Hepatocyte (in vitro differentiated cells): ENCODE data around the gene ABCA1.

Experiments
- EZH2 ChIP-seq: fragments of 200-600 bp; sonication (generic); IDR thresholded peaks from 2 replicates; pipeline ENCODE4 v1.6.1; 2016; ENCODE audit warnings: antibody characterized with exemption, mild to moderate bottlenecking, borderline replicate concordance
- EZH2phosphoT487 ChIP-seq: fragments of 200-600 bp; sonication (generic); IDR thresholded peaks from one replicate; pipeline ENCODE4 v1.6.1; 2018; ENCODE audit warnings: antibody characterized with exemption, mild to moderate bottlenecking, low read depth, moderate library complexity; ENCODE audit not compliant: unreplicated experiment, severe bottlenecking
- TF ChIP-seq, protein P1 (sequence below): fragments of 200-600 bp; sonication (generic); IDR thresholded peaks from 2 replicates; pipeline ENCODE4 v1.5.1; 2016; ENCODE audit warnings: antibody characterized with exemption, mild to moderate bottlenecking; ENCODE audit not compliant: poor library complexity

DNA sequence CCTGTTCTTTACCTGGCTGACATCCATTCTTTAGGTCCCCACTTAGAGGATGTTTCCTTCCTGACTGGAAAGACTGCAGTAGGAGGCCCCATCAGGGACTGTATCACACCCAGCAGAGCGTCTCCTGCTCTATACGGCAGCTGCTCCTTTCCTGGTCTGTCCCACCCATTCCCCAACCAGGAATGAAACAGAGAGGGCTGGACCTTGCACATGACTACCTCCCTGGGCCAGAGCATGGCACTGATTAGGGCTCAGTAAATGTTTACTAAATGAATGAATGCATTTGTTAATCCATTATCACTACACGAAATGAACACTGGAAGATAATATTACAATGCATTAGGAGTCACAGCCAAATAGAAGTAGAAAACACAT lies 76.4 kb downstream of the ABCA1 start:
- TF ChIP-seq, protein P1, sequence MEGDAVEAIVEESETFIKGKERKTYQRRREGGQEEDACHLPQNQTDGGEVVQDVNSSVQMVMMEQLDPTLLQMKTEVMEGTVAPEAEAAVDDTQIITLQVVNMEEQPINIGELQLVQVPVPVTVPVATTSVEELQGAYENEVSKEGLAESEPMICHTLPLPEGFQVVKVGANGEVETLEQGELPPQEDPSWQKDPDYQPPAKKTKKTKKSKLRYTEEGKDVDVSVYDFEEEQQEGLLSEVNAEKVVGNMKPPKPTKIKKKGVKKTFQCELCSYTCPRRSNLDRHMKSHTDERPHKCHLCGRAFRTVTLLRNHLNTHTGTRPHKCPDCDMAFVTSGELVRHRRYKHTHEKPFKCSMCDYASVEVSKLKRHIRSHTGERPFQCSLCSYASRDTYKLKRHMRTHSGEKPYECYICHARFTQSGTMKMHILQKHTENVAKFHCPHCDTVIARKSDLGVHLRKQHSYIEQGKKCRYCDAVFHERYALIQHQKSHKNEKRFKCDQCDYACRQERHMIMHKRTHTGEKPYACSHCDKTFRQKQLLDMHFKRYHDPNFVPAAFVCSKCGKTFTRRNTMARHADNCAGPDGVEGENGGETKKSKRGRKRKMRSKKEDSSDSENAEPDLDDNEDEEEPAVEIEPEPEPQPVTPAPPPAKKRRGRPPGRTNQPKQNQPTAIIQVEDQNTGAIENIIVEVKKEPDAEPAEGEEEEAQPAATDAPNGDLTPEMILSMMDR = no peak
- TF ChIP-seq EZH2phosphoT487 = no peak
- TF ChIP-seq EZH2 = no peak
